ENCODE results near the gene TTLL5.

Gene TTLL5

GRCh38 chr14:75996488-75996887 is 335.4 kb downstream of the TTLL5 start:
- TF ChIP-seq FOXK2 (IDR thresholded peaks at IDR 0.05), result no peak
- TF ChIP-seq LEF1 (IDR thresholded peaks at IDR 0.05; ENCODE audit: borderline replicate concordance), result no peak
- no peak for TF ChIP-seq SUZ12 (IDR thresholded peaks at IDR 0.05)
- no peak for TF ChIP-seq L3MBTL2 (conservative IDR thresholded peaks at IDR 0.05)
- no peak for TF ChIP-seq BHLHE40 (IDR thresholded peaks at IDR 0.05; ENCODE audit: borderline replicate concordance)
- TF ChIP-seq FOXM1 (IDR thresholded peaks at IDR 0.05; ENCODE audit: borderline replicate concordance), result no peak
- TF ChIP-seq HDGF (IDR thresholded peaks at IDR 0.05; ENCODE audit: borderline replicate concordance), result no peak
- no peak for TF ChIP-seq TARDBP (IDR thresholded peaks at IDR 0.05)
- no peak for TF ChIP-seq NFRKB (IDR thresholded peaks at IDR 0.05)
- TF ChIP-seq FOXA1 (IDR thresholded peaks at IDR 0.05), result no peak
- TF ChIP-seq PKNOX1 (IDR thresholded peaks at IDR 0.05), result no peak
- TF ChIP-seq SP1 (IDR thresholded peaks at IDR 0.05), result no peak
- TF ChIP-seq ELF4 (IDR thresholded peaks at IDR 0.05), result no peak
- TF ChIP-seq ARNT (IDR thresholded peaks at IDR 0.05), result no peak
- no peak for TF ChIP-seq ZNF384 (IDR thresholded peaks at IDR 0.05)
- TF ChIP-seq CTBP1 (IDR thresholded peaks at IDR 0.05; ENCODE audit: borderline replicate concordance), result no peak
- no peak for DNase-seq (ENCODE audit: extremely low spot score)
- CTCF ChIA-PET, result interaction anchor here (1.1 kb wide), 1 partner anchor 14 kb away, joined by 5 read pairs; no protein-coding TSS in a partner anchor
- POLR2A ChIA-PET, result no interaction called here

GRCh38 chr14:75999511-76000190 is 338.6 kb downstream of the TTLL5 start:
- DNase-seq (ENCODE audit: extremely low spot score), result no peak
- ChIA-PET POLR2A (no interaction called here), CTCF (no interaction called here)
- no peak for TF ChIP-seq ARNT (IDR thresholded peaks at IDR 0.05)
- no peak for TF ChIP-seq FOXM1 (IDR thresholded peaks at IDR 0.05; ENCODE audit: borderline replicate concordance)
- TF ChIP-seq LEF1 (IDR thresholded peaks at IDR 0.05; ENCODE audit: borderline replicate concordance), result no peak
- TF ChIP-seq CTBP1 (IDR thresholded peaks at IDR 0.05; ENCODE audit: borderline replicate concordance), result no peak
- TF ChIP-seq SUZ12 (IDR thresholded peaks at IDR 0.05), result no peak
- no peak for TF ChIP-seq FOXK2 (IDR thresholded peaks at IDR 0.05)
- no peak for TF ChIP-seq SP1 (IDR thresholded peaks at IDR 0.05)
- TF ChIP-seq ZNF384 (IDR thresholded peaks at IDR 0.05), result no peak
- no peak for TF ChIP-seq BHLHE40 (IDR thresholded peaks at IDR 0.05; ENCODE audit: borderline replicate concordance)
- TF ChIP-seq TARDBP (IDR thresholded peaks at IDR 0.05), result no peak
- no peak for TF ChIP-seq PKNOX1 (IDR thresholded peaks at IDR 0.05)
- TF ChIP-seq NFRKB (IDR thresholded peaks at IDR 0.05), result no peak
- no peak for TF ChIP-seq ELF4 (IDR thresholded peaks at IDR 0.05)
- TF ChIP-seq L3MBTL2 (conservative IDR thresholded peaks at IDR 0.05), result no peak
- no peak for TF ChIP-seq HDGF (IDR thresholded peaks at IDR 0.05; ENCODE audit: borderline replicate concordance)
- no peak for TF ChIP-seq FOXA1 (IDR thresholded peaks at IDR 0.05)

- POLR2A ChIA-PET, result no interaction called here
- DNase-seq (ENCODE audit: extremely low spot score), result no peak
- CTCF ChIA-PET, result no interaction called here
These were observed 341.3 kb downstream of the TTLL5 start for GRCh38 chr14:76002383-76002782.

More at GRCh38 chr14:76002383-76002782, 341.3 kb downstream of the TTLL5 start:
- TF ChIP-seq NFRKB (IDR thresholded peaks at IDR 0.05) (no peak), SUZ12 (IDR thresholded peaks at IDR 0.05) (no peak), ARNT (IDR thresholded peaks at IDR 0.05) (no peak), LEF1 (IDR thresholded peaks at IDR 0.05; ENCODE audit: borderline replicate concordance) (no peak), PKNOX1 (IDR thresholded peaks at IDR 0.05) (no peak), FOXA1 (IDR thresholded peaks at IDR 0.05) (no peak), TARDBP (IDR thresholded peaks at IDR 0.05) (no peak), L3MBTL2 (conservative IDR thresholded peaks at IDR 0.05) (no peak), FOXK2 (IDR thresholded peaks at IDR 0.05) (no peak), CTBP1 (IDR thresholded peaks at IDR 0.05; ENCODE audit: borderline replicate concordance) (no peak), ZNF384 (IDR thresholded peaks at IDR 0.05) (no peak), HDGF (IDR thresholded peaks at IDR 0.05; ENCODE audit: borderline replicate concordance) (no peak), FOXM1 (IDR thresholded peaks at IDR 0.05; ENCODE audit: borderline replicate concordance) (no peak)

Data from HEK293T (cell line).